SK-N-DZ (cell line): ENCODE results near the gene PHOX2A.
"Not testable (repeated sequence)": the region's sequence is repeated elsewhere in the genome, so short reads cannot be mapped to it uniquely, and the experiment has no call there.

Experiments used
- DNase-seq: peaks from one replicate; pipeline ENCODE4 v3.0.0-alpha.2; 2015; ENCODE audit warnings: low spot score

PHOX2A gene

GRCh38 chr11:72222106-72222891, 21.7 kb downstream of the PHOX2A start:
- DNase-seq: no peak

- no peak for DNase-seq
These were observed 22.4 kb downstream of the PHOX2A start for GRCh38 chr11:72221386-72222075.

GRCh38 chr11:72220696-72221363, 23.1 kb downstream of the PHOX2A start:
- no peak for DNase-seq

- DNase-seq: no peak
These were observed 25.7 kb downstream of the PHOX2A start for GRCh38 chr11:72218251-72218745.

- DNase-seq: no peak
These were observed 26.1 kb downstream of the PHOX2A start for GRCh38 chr11:72217841-72218240.

- no peak for DNase-seq
These were observed 27.3 kb downstream of the PHOX2A start, which contains the start of gene FOLR2 for GRCh38 chr11:72216638-72217037. FOLR2 (plus strand) TSS chr11:72216794; CDS start chr11:72218585, 1,791 bp downstream.

GRCh38 chr11:72209101-72209500, 34.9 kb downstream of the PHOX2A start:
- no peak for DNase-seq

GRCh38 chr11:72208281-72208680, 35.7 kb downstream of the PHOX2A start:
- no peak for DNase-seq

- not testable (repeated sequence) for DNase-seq
These were observed 37.2 kb downstream of the PHOX2A start for GRCh38 chr11:72206794-72207193.

- DNase-seq: no peak
These were observed 39.1 kb downstream of the PHOX2A start for GRCh38 chr11:72204886-72205285.

GRCh38 chr11:72203163-72203562, 40.8 kb downstream of the PHOX2A start:
- DNase-seq: no peak

GRCh38 chr11:72202571-72202970, 41.4 kb downstream of the PHOX2A start:
- no peak for DNase-seq

GRCh38 chr11:72201445-72201844, 42.5 kb downstream of the PHOX2A start:
- DNase-seq: not testable (repeated sequence)

- no peak for DNase-seq
These were observed 48.3 kb downstream of the PHOX2A start for GRCh38 chr11:72195518-72196270.

- no peak for DNase-seq
These were observed 52.0 kb downstream of the PHOX2A start, which contains the start of gene FOLR1 for GRCh38 chr11:72191961-72192381. FOLR1 (plus strand) TSS chr11:72192140; CDS start chr11:72192174, 34 bp downstream.

- DNase-seq: no peak
These were observed 53.3 kb downstream of the PHOX2A start for GRCh38 chr11:72190631-72191071.

GRCh38 chr11:72189455-72190250, 54.3 kb downstream of the PHOX2A start:
- DNase-seq: peak; percentile 62
